Lung (tissue), 12 donors: Measurements from ENCODE around the gene FHL5. TPM values are rescaled to one million over a fixed set of nuclear protein-coding genes. Genes with fewer than 3 reads are reported as not detected.

Experiments
- ATAC-seq: fragments of 200-7000 bp; cut with Tn5 transposase; one replicate; pipeline ENCODE4 v1.9.1; 2020; ENCODE audit warnings: moderate number of reproducible peaks; ENCODE audit not compliant: insufficient read depth, low FRiP score
- DNase-seq, 3 donors: peaks; one replicate each; pipeline ENCODE4 v3.0.0-alpha.2; 2013 to 2017
- H3K27ac ChIP-seq, 2 donors: one replicate each; pipeline ENCODE4 v1.5.1; 2013; ENCODE audit warnings: mild to moderate bottlenecking in 2 of 2, moderate library complexity in 2 of 2, control low read depth in 1 of 2, inconsistent platforms in 1 of 2, low read depth in 1 of 2, low read length in 1 of 2
- H3K27me3 ChIP-seq, 3 donors: one replicate each; pipeline ENCODE4 v1.5.1; 2013; ENCODE audit warnings: low read length in 2 of 3; ENCODE audit not compliant: control insufficient read depth in 3 of 3, insufficient read depth in 3 of 3
- H3K36me3 ChIP-seq, 4 donors: one replicate each; pipeline ENCODE4 v1.5.1; 2013; ENCODE audit warnings: low read length in 4 of 4, mild to moderate bottlenecking in 1 of 4, moderate library complexity in 1 of 4; ENCODE audit not compliant: control insufficient read depth in 4 of 4, insufficient read depth in 4 of 4
- H3K4me1 ChIP-seq, 5 donors: one replicate each; pipeline ENCODE4 v1.5.1; 2013; ENCODE audit warnings: low read length in 5 of 5, mild to moderate bottlenecking in 2 of 5, moderate library complexity in 1 of 5; ENCODE audit not compliant: control insufficient read depth in 5 of 5, insufficient read depth in 5 of 5
- H3K4me3 ChIP-seq: one replicate; pipeline ENCODE4 v1.5.1; 2013; ENCODE audit warnings: mild to moderate bottlenecking, control low read depth, moderate library complexity
- H3K9ac ChIP-seq, 2 donors: one replicate each; pipeline ENCODE4 v1.5.1; 2013; ENCODE audit warnings: low read length in 2 of 2, control low read depth in 1 of 2; ENCODE audit not compliant: insufficient read depth in 1 of 2
- H3K9me3 ChIP-seq, 4 donors: one replicate each; pipeline ENCODE4 v1.5.1; 2013; ENCODE audit warnings: low read length in 3 of 4, mild to moderate bottlenecking in 1 of 4, moderate library complexity in 1 of 4; ENCODE audit not compliant: control insufficient read depth in 4 of 4, insufficient read depth in 3 of 4
- CTCF ChIP-seq: IDR thresholded peaks from 2 replicates; pipeline ENCODE4 v1.5.1; 2012; ENCODE audit warnings: mild to moderate bottlenecking; ENCODE audit errors: control extremely low read depth, extremely low read depth
- WGBS, 2 donors: extraction: QIAGEN DNeasy Blood & Tissue Kit; methylation state at CpG; one replicate each; pipeline ENCODE4 v1.1.7; 2013; 5-methylcytosine and 5-hydroxymethylcytosine counted together
- polyA plus RNA-seq, 2 donors: library from polyadenylated mRNA; stranded (reverse); fragments of 200-250 nt; gene quantifications; one replicate each; pipeline ENCODE4 v1.2.1, GENCODE V29; 2013
- total RNA-seq, 2 donors: library from RNA; depleted of rRNA in 1 of 2; stranded (reverse); fragments of >200 nt in 1 of 2; gene quantifications; one replicate each; pipeline ENCODE4 v1.2.1, GENCODE V29; 2014 to 2021
- donor health status: control.
- donor health status: control.
- donor health status: Bipolar disorder and iron deficiency.
- donor health status: healthy.
- donor health status: DM: yes; HTN: yes; CAD: no.

Gene FHL5
- total and polyA plus RNA-seq, 4 donors, result 5.4 to 15.0 (median 8.4) TPM

GRCh38 chr6:96651816-96652215 lies 88.9 kb downstream of the FHL5 start:
- no peak overlapping the region for H3K27ac ChIP-seq
- WGBS, 2 donors, result 32 to 43% methylated on average over 1 of the region's 1 CpG
- no peaks in the 10 kb centered on the region for H3K9me3 ChIP-seq
- ATAC-seq (no peak), DNase-seq (no peak)
- H3K36me3 ChIP-seq, result no peaks in the 10 kb centered on the region
- no peak for TF ChIP-seq CTCF
- H3K4me1 ChIP-seq, result no peaks in the 10 kb centered on the region
- no peaks in the 10 kb centered on the region for H3K27me3 ChIP-seq
- H3K9ac ChIP-seq, result no peak overlapping the region
- H3K4me3 ChIP-seq, result no peak overlapping the region

- H3K36me3 ChIP-seq, result no peaks in the 10 kb centered on the region
- DNase-seq, result no peak
- H3K27ac ChIP-seq, result no peak overlapping the region
- TF ChIP-seq CTCF, result no peak
- no peaks in the 10 kb centered on the region for H3K27me3 ChIP-seq
- no peak overlapping the region for H3K9ac ChIP-seq
- H3K4me1 ChIP-seq, result no peaks in the 10 kb centered on the region
- ATAC-seq, result no peak
- WGBS, 2 donors, result 76 to 77% methylated on average over 2 of the region's 2 CpGs
- peaks cover 0 to 5% (median 0%) of the 10 kb centered on the region in 4 donors for H3K9me3 ChIP-seq
- H3K4me3 ChIP-seq, result no peak overlapping the region
These were observed 89.6 kb downstream of the FHL5 start for GRCh38 chr6:96652552-96652951.

- no peaks in the 10 kb centered on the region for H3K4me1 ChIP-seq
- no peak for TF ChIP-seq CTCF
- 81 to 93% methylated on average over 1 of the region's 1 CpG for WGBS, 2 donors
- no peaks in the 10 kb centered on the region for H3K27me3 ChIP-seq
- H3K9me3 ChIP-seq, result peaks cover 0 to 5% (median 0%) of the 10 kb centered on the region in 4 donors
- H3K27ac ChIP-seq, result no peak overlapping the region
- no peak overlapping the region for H3K9ac ChIP-seq
- H3K36me3 ChIP-seq, result no peaks in the 10 kb centered on the region
- ATAC-seq (no peak), DNase-seq (no peak)
- no peak overlapping the region for H3K4me3 ChIP-seq
These were observed 90.3 kb downstream of the FHL5 start for GRCh38 chr6:96653181-96653580.

GRCh38 chr6:96656567-96656966 lies 93.6 kb downstream of the FHL5 start:
- ATAC-seq, result no peak
- Histone ChIP-seq H3K27me3 (no peaks in the 10 kb centered on the region), H3K36me3 (no peaks in the 10 kb centered on the region), H3K4me3 (no peak overlapping the region), H3K9me3 (peaks cover 0 to 5% (median 0%) of the 10 kb centered on the region in 4 donors), H3K4me1 (no peaks in the 10 kb centered on the region), H3K27ac (no peak overlapping the region), H3K9ac (no peak overlapping the region)
- 73 to 76% methylated on average over 1 of the region's 1 CpG for WGBS, 2 donors
- DNase-seq, result no peak
- TF ChIP-seq CTCF, result no peak
